Esophagus (tissue), 2 donors: ENCODE measurements around the gene SPEM2. TPM values are rescaled to one million over a fixed set of nuclear protein-coding genes. Genes with fewer than 3 reads are reported as not detected.

ENCODE experiments used
- H3K27ac ChIP-seq, 2 donors: one replicate each; pipeline ENCODE4 v1.5.1; 2013; ENCODE audit warnings: low read depth in 2 of 2, mild to moderate bottlenecking in 2 of 2, inconsistent platforms in 1 of 2, low read length in 1 of 2, moderate library complexity in 1 of 2
- H3K27me3 ChIP-seq, 2 donors: one replicate each; pipeline ENCODE4 v1.6.1; 2013; ENCODE audit warnings: low read length in 2 of 2, control low read depth in 1 of 2, mild to moderate bottlenecking in 1 of 2; ENCODE audit not compliant: insufficient read depth in 2 of 2, control insufficient read depth in 1 of 2
- H3K36me3 ChIP-seq, 2 donors: one replicate each; pipeline ENCODE4 v1.6.1; 2013; ENCODE audit warnings: low read length in 1 of 2; ENCODE audit not compliant: control insufficient read depth in 2 of 2, insufficient read depth in 2 of 2
- H3K4me1 ChIP-seq, 2 donors: one replicate each; pipeline ENCODE4 v1.6.1; 2013; ENCODE audit warnings: low read length in 1 of 2; ENCODE audit not compliant: control insufficient read depth in 2 of 2, insufficient read depth in 2 of 2
- H3K4me3 ChIP-seq, 2 donors: one replicate each; pipeline ENCODE4 v1.5.1; 2013; ENCODE audit warnings: low read length in 2 of 2, mild to moderate bottlenecking in 2 of 2, low read depth in 1 of 2, moderate library complexity in 1 of 2
- H3K9me3 ChIP-seq, 2 donors: one replicate each; pipeline ENCODE4 v1.6.1; 2013; ENCODE audit warnings: mild to moderate bottlenecking in 2 of 2, low read depth in 1 of 2, low read length in 1 of 2, moderate library complexity in 1 of 2; ENCODE audit not compliant: control insufficient read depth in 2 of 2, insufficient read depth in 1 of 2
- WGBS, 2 donors: extraction: QIAGEN DNeasy Blood & Tissue Kit; methylation state at CpG; one replicate each; pipeline ENCODE4 v1.1.7; 2013; 5-methylcytosine and 5-hydroxymethylcytosine counted together
- polyA plus RNA-seq, 2 donors: library from polyadenylated mRNA; stranded (reverse); fragments of 200-250 nt; gene quantifications; one replicate each; pipeline ENCODE4 v1.2.3, GENCODE V29; 2013
- donor health status: healthy with polysubstance abuse.
- donor health status: Bipolar disorder and iron deficiency.

Gene SPEM2
- polyA plus RNA-seq, 2 donors: not detected

GRCh38 chr17:7408863-7409262 is 16.6 kb upstream of the SPEM2 start:
- Histone ChIP-seq H3K4me3 (no peak overlapping the region), H3K27ac (no peak overlapping the region), H3K9me3 (no peaks in the 10 kb centered on the region), H3K4me1 (peaks cover 0 to 2% of the 10 kb centered on the region in 2 donors), H3K36me3 (peaks cover 0 to 7% of the 10 kb centered on the region in 2 donors), H3K27me3 (no peaks in the 10 kb centered on the region)
- 73 to 75% methylated on average over 6 of the region's 6 CpGs for WGBS, 2 donors

DNA sequence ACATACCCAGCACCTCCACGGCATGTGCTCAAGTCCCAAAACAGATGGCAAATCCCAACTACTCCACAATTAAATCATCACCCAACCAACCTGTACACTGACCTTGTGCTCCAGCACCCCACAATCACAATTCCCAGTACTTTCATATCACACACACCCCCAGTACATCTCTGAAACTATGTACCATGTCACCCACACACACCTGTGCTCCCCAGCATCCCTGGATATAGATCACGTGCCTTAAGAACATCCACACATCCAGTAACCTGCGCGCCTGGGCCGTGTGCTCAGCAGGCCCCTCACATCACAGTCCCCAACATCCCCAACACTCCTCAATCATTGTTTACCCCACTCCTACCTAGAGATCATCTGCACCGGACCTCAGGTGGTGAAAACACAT is 15.7 kb upstream of the SPEM2 start:
- H3K4me1 ChIP-seq: peaks cover 0 to 2% of the 10 kb centered on the region in 2 donors
- 90 to 91% methylated on average over 6 of the region's 6 CpGs for WGBS, 2 donors
- peaks cover 0 to 7% of the 10 kb centered on the region in 2 donors for H3K36me3 ChIP-seq
- H3K4me3 ChIP-seq: no peak overlapping the region
- H3K9me3 ChIP-seq: no peaks in the 10 kb centered on the region
- no peaks in the 10 kb centered on the region for H3K27me3 ChIP-seq
- H3K27ac ChIP-seq: no peak overlapping the region

- Histone ChIP-seq H3K27me3 (no peaks in the 10 kb centered on the region), H3K36me3 (peaks cover 0 to 7% of the 10 kb centered on the region in 2 donors)
- WGBS, 2 donors: 84 to 90% methylated on average over 25 of the region's 25 CpGs
Observed at GRCh38 chr17:7410634-7411426, 14.6 kb upstream of the SPEM2 start.

GRCh38 chr17:7411427-7411750 is 14.0 kb upstream of the SPEM2 start:
- no peaks in the 10 kb centered on the region for H3K9me3 ChIP-seq
- H3K27me3 ChIP-seq: no peaks in the 10 kb centered on the region
- H3K36me3 ChIP-seq: peaks cover 0 to 7% of the 10 kb centered on the region in 2 donors
- no peak overlapping the region for H3K4me3 ChIP-seq
- WGBS, 2 donors: 93 to 94% methylated on average over 5 to 8 of the region's 8 CpGs
- no peak overlapping the region for H3K27ac ChIP-seq
- H3K4me1 ChIP-seq: no peaks in the 10 kb centered on the region

More at GRCh38 chr17:7410634-7411426, 14.6 kb upstream of the SPEM2 start:
- no peak overlapping the region for H3K4me3 ChIP-seq
- no peaks in the 10 kb centered on the region for H3K9me3 ChIP-seq
- no peaks in the 10 kb centered on the region for H3K4me1 ChIP-seq
- no peak overlapping the region for H3K27ac ChIP-seq

GRCh38 chr17:7413346-7413985 is 11.9 kb upstream of the SPEM2 start:
- no peaks in the 10 kb centered on the region for H3K9me3 ChIP-seq
- H3K27me3 ChIP-seq: no peaks in the 10 kb centered on the region
- peaks cover 0 to 7% of the 10 kb centered on the region in 2 donors for H3K36me3 ChIP-seq
- no peak overlapping the region for H3K4me3 ChIP-seq
- 70 to 71% methylated on average over 6 of the region's 6 CpGs for WGBS, 2 donors
- H3K4me1 ChIP-seq: no peaks in the 10 kb centered on the region
- H3K27ac ChIP-seq: no peak overlapping the region

DNA sequence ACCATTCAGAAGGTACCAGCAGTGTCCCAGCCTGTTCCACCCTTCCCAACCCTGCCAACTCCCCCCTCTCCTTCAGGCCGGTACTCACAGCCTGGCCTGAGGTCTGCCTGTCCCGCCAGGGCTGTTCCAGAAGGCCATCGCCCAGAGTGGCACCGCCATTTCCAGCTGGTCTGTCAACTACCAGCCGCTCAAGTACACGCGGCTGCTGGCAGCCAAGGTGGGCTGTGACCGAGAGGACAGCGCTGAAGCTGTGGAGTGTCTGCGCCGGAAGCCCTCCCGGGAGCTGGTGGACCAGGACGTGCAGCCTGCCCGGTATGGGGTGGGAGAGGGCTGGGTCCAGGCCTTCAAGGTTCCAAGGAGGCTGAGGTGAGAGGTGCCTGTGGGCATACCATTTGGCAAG is 10.6 kb upstream of the SPEM2 start:
- H3K27me3 ChIP-seq: no peaks in the 10 kb centered on the region
- H3K4me3 ChIP-seq: no peak overlapping the region
- no peaks in the 10 kb centered on the region for H3K36me3 ChIP-seq
- no peaks in the 10 kb centered on the region for H3K4me1 ChIP-seq
- no peaks in the 10 kb centered on the region for H3K9me3 ChIP-seq
- 81 to 85% methylated on average over 14 of the region's 14 CpGs for WGBS, 2 donors
- H3K27ac ChIP-seq: no peak overlapping the region

DNA sequence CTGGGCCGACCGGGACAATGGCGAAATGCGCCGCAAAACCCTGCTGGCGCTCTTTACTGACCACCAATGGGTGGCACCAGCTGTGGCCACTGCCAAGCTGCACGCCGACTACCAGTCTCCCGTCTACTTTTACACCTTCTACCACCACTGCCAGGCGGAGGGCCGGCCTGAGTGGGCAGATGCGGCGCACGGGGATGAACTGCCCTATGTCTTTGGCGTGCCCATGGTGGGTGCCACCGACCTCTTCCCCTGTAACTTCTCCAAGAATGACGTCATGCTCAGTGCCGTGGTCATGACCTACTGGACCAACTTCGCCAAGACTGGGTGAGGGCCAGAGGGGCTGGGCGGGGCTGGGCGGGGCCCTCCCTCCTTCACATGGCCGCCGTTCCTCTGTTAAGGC is 9.6 kb upstream of the SPEM2 start:
- Histone ChIP-seq H3K27ac (no peak overlapping the region), H3K4me1 (no peaks in the 10 kb centered on the region), H3K9me3 (no peaks in the 10 kb centered on the region), H3K36me3 (no peaks in the 10 kb centered on the region), H3K4me3 (no peak overlapping the region), H3K27me3 (no peaks in the 10 kb centered on the region)
- 82 to 83% methylated on average over 23 of the region's 23 CpGs for WGBS, 2 donors

GRCh38 chr17:7416323-7416722 is 9.1 kb upstream of the SPEM2 start:
- H3K27ac ChIP-seq: no peak overlapping the region
- WGBS, 2 donors: 71 to 78% methylated on average over 6 of the region's 6 CpGs

DNA sequence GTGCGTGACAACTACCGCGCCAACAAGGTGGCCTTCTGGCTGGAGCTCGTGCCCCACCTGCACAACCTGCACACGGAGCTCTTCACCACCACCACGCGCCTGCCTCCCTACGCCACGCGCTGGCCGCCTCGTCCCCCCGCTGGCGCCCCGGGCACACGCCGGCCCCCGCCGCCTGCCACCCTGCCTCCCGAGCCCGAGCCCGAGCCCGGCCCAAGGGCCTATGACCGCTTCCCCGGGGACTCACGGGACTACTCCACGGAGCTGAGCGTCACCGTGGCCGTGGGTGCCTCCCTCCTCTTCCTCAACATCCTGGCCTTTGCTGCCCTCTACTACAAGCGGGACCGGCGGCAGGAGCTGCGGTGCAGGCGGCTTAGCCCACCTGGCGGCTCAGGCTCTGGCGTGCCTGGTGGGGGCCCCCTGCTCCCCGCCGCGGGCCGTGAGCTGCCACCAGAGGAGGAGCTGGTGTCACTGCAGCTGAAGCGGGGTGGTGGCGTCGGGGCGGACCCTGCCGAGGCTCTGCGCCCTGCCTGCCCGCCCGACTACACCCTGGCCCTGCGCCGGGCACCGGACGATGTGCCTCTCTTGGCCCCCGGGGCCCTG is 8.3 kb upstream of the SPEM2 start:
- Histone ChIP-seq H3K4me3 (no peak overlapping the region), H3K27me3 (no peaks in the 10 kb centered on the region)
- 94% methylated on average over 50 to 54 of the region's 54 CpGs for WGBS, 2 donors

More at GRCh38 chr17:7416323-7416722, 9.1 kb upstream of the SPEM2 start:
- Histone ChIP-seq H3K4me1 (no peaks in the 10 kb centered on the region), H3K9me3 (no peaks in the 10 kb centered on the region), H3K4me3 (no peak overlapping the region), H3K36me3 (no peaks in the 10 kb centered on the region), H3K27me3 (no peaks in the 10 kb centered on the region)

More for the DNA sequence above, 8.3 kb upstream of the SPEM2 start:
- Histone ChIP-seq H3K4me1 (no peaks in the 10 kb centered on the region), H3K27ac (no peak overlapping the region), H3K9me3 (no peaks in the 10 kb centered on the region), H3K36me3 (no peaks in the 10 kb centered on the region)
